ENCODE data around the gene PHOSPHO2.

Gene PHOSPHO2

DNA sequence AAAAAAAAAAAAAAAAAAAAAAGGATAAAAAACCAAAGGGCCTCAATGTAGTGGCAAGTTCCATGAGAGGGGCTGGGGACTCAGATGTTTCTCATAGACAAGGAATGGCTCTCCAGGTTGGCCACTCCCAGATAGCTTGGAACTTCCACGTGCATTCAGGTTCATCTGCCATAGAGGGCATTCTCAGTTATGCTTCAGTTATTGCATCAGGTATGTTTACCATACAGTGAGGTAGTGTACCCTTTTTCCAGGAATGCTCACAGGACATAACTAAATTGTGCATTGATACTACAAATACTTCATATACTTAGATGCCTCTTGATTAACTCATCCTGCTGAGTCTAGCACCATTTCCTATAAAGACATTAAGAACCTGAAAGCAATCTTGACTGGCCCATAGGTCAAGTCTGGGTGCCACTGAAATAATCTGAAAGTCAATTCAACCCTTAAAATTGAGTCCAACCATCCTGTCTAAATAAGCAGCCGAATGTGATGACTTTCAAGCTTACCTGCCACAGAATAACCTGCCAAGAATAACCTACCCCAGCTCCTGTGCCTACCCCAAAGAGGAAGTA lies 24.7 kb downstream of the PHOSPHO2 start:
- DNase-seq: no peak

DNA sequence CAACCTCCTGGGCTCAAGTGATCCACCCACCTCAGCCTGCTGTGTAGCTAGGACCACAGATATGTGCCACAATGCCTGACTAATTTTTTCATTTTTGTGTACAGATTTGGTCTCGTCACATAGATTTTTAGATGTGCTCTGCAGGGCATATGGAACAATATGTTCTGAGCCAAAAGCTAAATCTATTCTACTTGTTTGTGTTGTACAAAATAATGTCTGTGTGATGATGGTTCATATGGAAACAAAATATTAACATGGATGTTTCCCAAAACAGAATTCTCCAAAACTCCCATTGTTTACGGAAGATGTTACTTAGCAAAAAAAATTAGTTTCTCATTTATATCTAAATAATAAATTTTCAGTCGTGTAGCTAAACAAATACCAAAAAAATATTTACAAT lies 26.7 kb downstream of the PHOSPHO2 start:
- DNase-seq: no peak

- no peak for DNase-seq
Observed at GRCh38 chr2:169727065-169727464, 32.8 kb downstream of the PHOSPHO2 start.

DNA sequence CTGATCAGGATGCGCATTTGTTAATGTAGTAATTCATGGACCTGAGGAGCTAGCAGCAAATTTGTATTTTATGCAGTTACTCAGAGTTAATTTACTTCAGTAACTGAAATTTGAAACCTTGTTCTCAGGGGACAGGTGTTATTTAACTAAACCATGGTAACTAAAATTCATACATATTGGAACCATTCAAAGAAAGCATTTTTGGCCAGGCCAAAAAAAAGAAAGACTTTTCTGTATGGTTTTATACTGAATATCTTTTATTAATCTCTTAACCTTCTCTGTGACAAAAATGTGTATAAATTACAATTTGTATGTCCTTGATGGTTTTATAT lies 35.0 kb downstream of the PHOSPHO2 start:
- no peak for DNase-seq

DNA sequence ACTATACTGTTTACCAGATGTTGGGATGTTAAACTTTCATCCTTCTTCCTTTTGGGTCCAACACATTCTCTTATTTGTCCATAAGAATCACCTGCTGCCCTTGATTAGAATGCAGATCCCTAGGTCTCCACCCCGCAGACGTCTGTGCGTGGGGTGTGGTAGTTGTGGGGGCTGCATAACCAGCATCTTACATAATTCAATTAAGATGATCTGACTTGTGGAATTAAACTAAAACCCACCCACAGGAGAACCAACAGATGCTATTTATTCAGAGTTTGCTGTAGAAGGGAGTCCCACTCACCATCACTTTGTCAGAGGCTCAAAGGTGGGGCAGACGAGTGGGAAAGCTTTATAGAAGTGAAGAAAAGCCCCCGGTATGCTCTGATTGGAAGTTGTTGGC lies 37.8 kb downstream of the PHOSPHO2 start:
- no peak for DNase-seq

- DNase-seq: peak in 1 of 5 experiments; percentile 9
Observed at GRCh38 chr2:169732583-169733358, 38.5 kb downstream of the PHOSPHO2 start.

DNA sequence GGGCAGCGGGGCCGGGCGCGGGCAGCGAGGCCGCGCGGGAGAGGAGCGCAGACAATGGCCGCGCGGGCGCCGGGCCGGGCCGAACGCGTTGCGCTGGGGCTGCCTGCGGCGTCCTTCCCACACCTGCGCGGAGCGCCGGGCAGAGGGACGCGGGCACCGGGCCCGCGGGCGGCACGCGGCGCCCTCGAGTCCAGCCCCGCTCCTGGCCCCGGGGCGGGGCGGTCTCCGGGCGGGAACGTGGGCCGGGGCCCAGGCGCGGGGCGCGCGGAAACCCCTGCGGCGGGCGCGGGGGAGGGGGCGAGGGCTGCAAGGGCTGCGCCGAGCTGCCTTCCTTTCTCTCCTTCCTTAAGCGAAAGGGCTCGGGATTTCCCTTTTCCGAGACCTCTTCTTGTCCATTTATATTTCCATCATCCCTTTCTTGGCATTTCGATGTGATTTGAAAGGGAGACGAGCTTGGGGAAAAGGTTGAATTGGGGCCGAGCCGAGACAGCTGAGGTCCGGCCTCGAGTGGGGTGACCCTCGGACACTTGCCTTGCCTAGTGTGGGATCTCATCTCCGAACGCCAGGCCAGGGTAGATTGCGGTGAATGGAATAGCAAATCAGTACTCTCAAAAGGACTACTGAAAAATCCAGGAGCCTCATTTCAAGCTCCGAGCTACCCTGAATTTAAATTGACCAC lies 40.0 kb downstream of the PHOSPHO2 start:
- peak in 1 of 5 experiments; percentile 35 for DNase-seq

- no peak for DNase-seq
Observed at GRCh38 chr2:169735623-169736022, 41.4 kb downstream of the PHOSPHO2 start.

DNA sequence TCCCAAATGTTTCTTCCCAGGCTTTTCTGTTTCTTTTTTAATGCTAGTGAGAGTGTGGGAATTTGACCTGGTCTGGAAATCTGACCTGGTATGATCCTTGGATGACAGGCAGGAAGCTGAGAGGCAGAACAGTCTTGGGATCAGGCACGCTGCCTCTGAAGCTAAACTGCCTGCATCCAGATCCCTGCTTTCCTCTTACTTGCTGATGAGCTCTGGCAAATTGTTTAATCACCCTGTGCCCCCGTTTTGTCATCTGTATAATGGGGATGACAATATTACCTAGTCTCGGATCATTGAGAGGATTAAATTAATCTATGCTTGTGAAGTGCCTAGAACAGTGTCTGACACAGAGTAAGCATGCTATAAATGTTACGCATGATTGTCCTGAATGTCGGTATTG lies 42.6 kb downstream of the PHOSPHO2 start:
- DNase-seq: no peak

- no peak for DNase-seq
Observed at GRCh38 chr2:169738566-169739229, 44.4 kb downstream of the PHOSPHO2 start.

GRCh38 chr2:169739351-169739750 lies 45.1 kb downstream of the PHOSPHO2 start:
- DNase-seq: no peak

GRCh38 chr2:169743549-169743948 lies 49.3 kb downstream of the PHOSPHO2 start:
- no peak for DNase-seq

DNA sequence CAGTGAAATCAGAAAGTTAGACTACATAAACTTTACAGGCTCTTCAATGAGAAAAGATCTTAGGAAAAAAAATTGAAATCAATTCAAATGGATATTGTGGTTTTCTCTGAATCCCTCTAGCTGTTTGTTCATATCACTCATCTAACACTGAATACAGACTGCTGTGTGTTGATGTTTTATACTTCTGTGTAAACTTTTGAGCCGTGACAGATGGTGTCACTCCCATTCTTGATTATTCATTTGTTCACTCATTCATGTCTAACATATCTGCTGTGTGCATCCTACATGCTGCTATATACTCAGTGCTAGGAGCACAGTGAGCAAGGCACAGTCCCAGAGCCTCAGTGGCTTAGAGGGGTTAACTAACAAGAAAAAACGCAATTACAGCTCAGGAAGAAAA lies 52.0 kb downstream of the PHOSPHO2 start:
- no peak for DNase-seq

DNA sequence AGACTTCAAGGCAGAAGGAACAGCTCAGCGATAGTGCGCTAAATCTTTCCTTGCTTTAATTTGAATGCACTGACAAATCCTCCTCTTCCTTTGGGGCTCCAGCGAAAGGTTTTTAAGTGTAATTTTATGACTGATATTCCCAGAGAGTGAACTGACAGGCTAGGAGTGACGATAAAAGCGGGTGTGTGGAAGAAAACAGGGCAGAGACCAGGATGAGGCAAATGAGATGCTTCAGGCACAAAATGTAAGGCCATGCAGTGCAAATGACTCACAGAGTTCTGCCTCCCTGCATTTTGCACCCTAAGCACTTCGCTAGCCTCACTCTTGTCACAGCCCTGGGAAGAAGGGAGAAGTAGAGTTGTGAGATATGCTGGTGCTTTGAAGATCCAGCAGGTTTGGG lies 54.0 kb downstream of the PHOSPHO2 start:
- no peak for DNase-seq
